K562 (cell line): ENCODE data around the gene SPRYD7. TPM values are rescaled to one million over a fixed set of nuclear protein-coding genes. Genes with fewer than 3 reads are reported as not detected.

Experiments used
- ATAC-seq: fragments of 200-7000 bp; cut with Tn5 transposase; 3 replicates; pipeline ENCODE4 v1.9.1; 2020; ENCODE audit warnings: moderate library complexity
- BruUV-seq: library from RNA; stranded (reverse); fragments of 400-500 nt; replicated peaks from 2 replicates; lab custom pipeline; 2021; lab: Mats Ljungman, UMichigan
- CTCF ChIA-PET: fragments of 300-600 bp; formaldehyde crosslinking; extraction: SDS; loops from one replicate; lab custom pipeline; 2021; ENCODE audit warnings: low intra/inter-chr PET ratio; lab: Yijun Ruan, JAX
- POLR2A ChIA-PET: fragments of 300-600, 350-650 bp; sonication (Branson Sonifier 250); formaldehyde crosslinking; extraction: SDS; loops from one replicate; lab custom pipeline; 2021; ENCODE audit warnings: antibody characterized with exemption, inconsistent platforms; lab: Yijun Ruan, JAX
- DNase-seq, 4 experiments: peaks; one replicate each; pipeline versions ENCODE4 v3.0.0 to v3.0.0-alpha.2; 2011 to 2018; ENCODE audit warnings: low spot score in 3 of 4, mixed read lengths in 3 of 4; ENCODE audit errors: extremely low read depth in 1 of 4
- FAIRE-seq: peaks from 2 replicates; lab custom pipeline; 2011; peaks lifted over from hg19 to GRCh38; lab: Jason Lieb, UNC
- H2AFZ ChIP-seq: 2 replicates; pipeline ENCODE4 v1.6.0; 2011; ENCODE audit warnings: low read depth, low read length, control low read depth, inconsistent platforms
- H3K27ac ChIP-seq: fragments of 200-600 bp; 3 replicates; pipeline ENCODE4 v1.8.0; 2011; ENCODE audit warnings: low read depth, mild to moderate bottlenecking, control low read depth, inconsistent platforms, low read length, moderate library complexity, mixed read lengths; ENCODE audit errors: extremely low read depth
- H3K27me3 ChIP-seq, 2 experiments: fragments of 300-600 bp in 1 of 2; 2 replicates in 1 of 2; 3 replicates in 1 of 2; pipeline versions ENCODE4 v1.6.0 to v1.8.0; 2011; ENCODE audit warnings: inconsistent platforms in 2 of 2, low read length in 2 of 2, mild to moderate bottlenecking in 1 of 2, mixed read lengths in 1 of 2, moderate library complexity in 1 of 2; ENCODE audit not compliant: control insufficient read depth in 2 of 2, insufficient read depth in 2 of 2
- H3K36me3 ChIP-seq: fragments of 300-600 bp; 3 replicates; pipeline ENCODE4 v1.8.0; 2011; ENCODE audit warnings: mild to moderate bottlenecking, low read length, inconsistent platforms; ENCODE audit not compliant: control insufficient read depth, insufficient read depth
- H3K4me1 ChIP-seq, 2 experiments: fragments of 200-600 bp in 1 of 2; replicated peaks in 1 of 2; 2 replicates in 1 of 2; 3 replicates in 1 of 2; pipeline versions ENCODE4 v1.5.1 to v1.8.0; 2011; ENCODE audit warnings: inconsistent platforms in 2 of 2, low read length in 2 of 2, mild to moderate bottlenecking in 1 of 2, mixed read lengths in 1 of 2, moderate library complexity in 1 of 2; ENCODE audit not compliant: control insufficient read depth in 2 of 2, insufficient read depth in 2 of 2
- H3K4me2 ChIP-seq: 2 replicates; pipeline ENCODE4 v1.6.1; 2011; ENCODE audit warnings: low read length, control low read depth, inconsistent platforms, mixed read lengths; ENCODE audit not compliant: insufficient read depth
- H3K4me3 ChIP-seq: fragments of 200-600 bp; sonication (generic), shearing (Covaris generic); 2 replicates; pipeline ENCODE4 v1.5.1; 2016; ENCODE audit warnings: control low read depth, inconsistent platforms
- H3K79me2 ChIP-seq: fragments of 200-600 bp; 3 replicates; pipeline ENCODE4 v1.8.0; 2011; ENCODE audit warnings: low read length, inconsistent platforms; ENCODE audit not compliant: control insufficient read depth, insufficient read depth
- H3K9ac ChIP-seq, 2 experiments: 2 replicates each; pipeline versions ENCODE4 v1.6.0 to v1.6.1; 2011; ENCODE audit warnings: low read depth in 2 of 2, low read length in 2 of 2, control low read depth in 1 of 2, inconsistent platforms in 1 of 2, mild to moderate bottlenecking in 1 of 2, mixed read lengths in 1 of 2; ENCODE audit not compliant: insufficient read depth in 1 of 2
- H3K9me1 ChIP-seq: one replicate; pipeline ENCODE4 v1.6.0; 2011; ENCODE audit warnings: inconsistent platforms, mild to moderate bottlenecking, low read length, moderate library complexity; ENCODE audit not compliant: control insufficient read depth, insufficient read depth
- H3K9me3 ChIP-seq: replicated peaks from 2 replicates; pipeline ENCODE4 v1.5.1; 2011; ENCODE audit warnings: low read depth, low read length, inconsistent platforms; ENCODE audit not compliant: control insufficient read depth, insufficient read depth
- H4K20me1 ChIP-seq: replicated peaks from 2 replicates; pipeline ENCODE4 v1.6.1; 2011; ENCODE audit warnings: low read length, inconsistent platforms, mixed read lengths; ENCODE audit not compliant: control insufficient read depth, insufficient read depth
- ARID1B ChIP-seq: fragments of 450-650 bp; IDR thresholded peaks from 2 replicates; pipeline ENCODE4 v1.6.1; 2016; ENCODE audit warnings: antibody characterized with exemption, mild to moderate bottlenecking, inconsistent platforms
- BDP1 ChIP-seq: IDR thresholded peaks from 3 replicates; pipeline ENCODE4 v1.6.1; 2011; ENCODE audit not compliant: insufficient read length, insufficient read depth
- CBX1 ChIP-seq: sonication (generic); IDR thresholded peaks from 2 replicates; pipeline ENCODE4 v1.6.1; 2016; ENCODE audit warnings: antibody characterized with exemption, low read depth, mild to moderate bottlenecking
- IRF2 ChIP-seq: sonication (generic); formaldehyde crosslinking; IDR thresholded peaks from 2 replicates; pipeline ENCODE4 v1.8.1; 2022; ENCODE audit warnings: mild to moderate bottlenecking, missing genetic modification reagents
- JUN ChIP-seq, 2 experiments: sonication (generic) in 1 of 2; formaldehyde crosslinking in 1 of 2; IDR thresholded peaks; 2 replicates each; pipeline versions ENCODE4 v1.6.1 to v1.8.0; 2012 to 2022; ENCODE audit warnings: borderline replicate concordance in 2 of 2, mild to moderate bottlenecking in 2 of 2, improper control_type of control experiment in 1 of 2, low read depth in 1 of 2, low read length in 1 of 2, missing genetic modification reagents in 1 of 2
- JUNB ChIP-seq: fragments of 450-650 bp; formaldehyde crosslinking; conservative IDR thresholded peaks from 2 replicates; pipeline ENCODE4 v1.4.0; 2020; ENCODE audit warnings: mild to moderate bottlenecking
- KAT2B ChIP-seq: IDR thresholded peaks from one replicate; pipeline ENCODE4 v1.6.1; 2012; ENCODE audit warnings: low read depth, mild to moderate bottlenecking, control low read depth, inconsistent platforms, low read length, moderate library complexity
- MAFK ChIP-seq: IDR thresholded peaks from 2 replicates; pipeline ENCODE4 v1.6.1; 2011; ENCODE audit warnings: low read length, improper control_type of control experiment
- POLR2AphosphoS2 ChIP-seq: IDR thresholded peaks from 2 replicates; pipeline ENCODE4 v1.6.1; 2012; ENCODE audit warnings: low read length, improper control_type of control experiment
- RAD21 ChIP-seq, 2 experiments: fragments of 250-450 bp in 1 of 2; fragments of 450-650 bp in 1 of 2; sonication (Bioruptor Pico) in 1 of 2; formaldehyde crosslinking in 1 of 2; IDR thresholded peaks in 1 of 2; conservative IDR thresholded peaks in 1 of 2; 2 replicates each; pipeline versions ENCODE4 v1.4.0 to v1.8.0; 2020 to 2022; ENCODE audit warnings: mild to moderate bottlenecking in 2 of 2, moderate library complexity in 1 of 2
- XRCC3 ChIP-seq: fragments of 450-650 bp; IDR thresholded peaks from 2 replicates; pipeline ENCODE4 v1.6.1; 2017; ENCODE audit warnings: mild to moderate bottlenecking, moderate library complexity
- ZFX ChIP-seq: sonication (generic); formaldehyde crosslinking; IDR thresholded peaks from 2 replicates; pipeline ENCODE4 v1.8.0; 2022; ENCODE audit warnings: mild to moderate bottlenecking, missing genetic modification reagents, moderate library complexity
- WGBS: fragments of 100-300 bp; shearing (Covaris generic); methylation state at CpG from one replicate; pipeline ENCODE4 v1.1.6; 2016; ENCODE audit warnings: low coverage, mixed read lengths; ENCODE audit not compliant: insufficient coverage; ENCODE audit errors: missing lambda C conversion rate; 5-methylcytosine and 5-hydroxymethylcytosine counted together
- in situ Hi-C: fragments of 300-500 bp; cut with MboI; formaldehyde crosslinking; loops from 4 replicates; pipeline ENCODE4 v1.15.0; 2018; ENCODE audit warnings: inconsistent platforms, mixed read lengths
- intact Hi-C: fragments of 100-400 bp; cut with micrococcal nuclease; formaldehyde crosslinking; loops from 2 replicates; pipeline ENCODE4 v1.14.2; 2022
- polyA plus RNA-seq, 8 experiments: library from polyadenylated mRNA; depleted of rRNA in 4 of 8; stranded (reverse) in 5 of 8; unstranded in 3 of 8; fragments of >200 nt; fragmentation: Nextera tagmentation in 2 of 8; fragmentation: Illumina TruSeq in 1 of 8; extraction: Ambion mirVana in 2 of 8; extraction: Trizol in 1 of 8; gene quantifications; 2 replicates each; pipeline versions ENCODE4 v1.2.1 to v1.2.3, GENCODE V29; 2011 to 2014; ENCODE audit warnings: inconsistent platforms in 1 of 8, missing spikeins in 1 of 8
- total RNA-seq, 7 experiments: library from RNA; depleted of rRNA in 6 of 7; stranded (reverse); fragments of >200 nt in 6 of 7; fragmentation: Illumina TruSeq in 2 of 7; extraction: Trizol in 2 of 7; gene quantifications; 2 replicates each; pipeline versions ENCODE4 v1.2.1 to v1.2.3, GENCODE V29; 2011 to 2021; ENCODE audit warnings: low replicate concordance in 1 of 7
- TF ChIP-seq, protein P1 (sequence below): fragments of 450-650 bp; IDR thresholded peaks from one replicate; pipeline ENCODE4 v1.6.1; 2018; ENCODE audit warnings: mild to moderate bottlenecking, moderate library complexity; ENCODE audit not compliant: partially characterized antibody

Gene SPRYD7
- total and polyA plus RNA-seq, 9 of the 15 experiments (the other 6 are each of a cell fraction or from before 2014, with no cell fraction given), result 4.3 to 11.0 (median 7.9) TPM

GRCh38 chr13:49975826-49976225 is 39.7 kb upstream of the SPRYD7 start:
- CTCF ChIA-PET, result interaction anchor here (1.4 kb wide), 1 partner anchor 936 kb away, joined by 6 read pairs; no protein-coding TSS in a partner anchor
- H3K9ac ChIP-seq, result no peak overlapping the region

More at GRCh38 chr13:49975826-49976225, 39.7 kb upstream of the SPRYD7 start:
- H2AFZ ChIP-seq, result no peak overlapping the region
- no TSS peak for BruUV-seq
- H3K27ac ChIP-seq, result no peak overlapping the region
- no peak for ATAC-seq
- no peaks in the 10 kb centered on the region for H3K9me1 ChIP-seq
- intact Hi-C loops, result loop anchor here (1.0 to 10.0 kb wide), 4 partner anchors 549 to 1094 kb away; no protein-coding TSS in a partner anchor
- H3K4me1 ChIP-seq, result no peaks in the 10 kb centered on the region; a peak in 3 of 5 replicates
- DNase-seq, result no peak
- no peak overlapping the region for H3K4me2 ChIP-seq
- H4K20me1 ChIP-seq, result no peaks in the 10 kb centered on the region
- POLR2A ChIA-PET, result no interaction called here
- no peak for FAIRE-seq
- no peaks in the 10 kb centered on the region for H3K36me3 ChIP-seq
- no peaks in the 10 kb centered on the region for H3K79me2 ChIP-seq
- TF ChIP-seq KAT2B (no peak), BDP1 (no peak), JUNB (CRISPR knock-in tag) (no peak), JUN (IDR thresholded peaks at IDR 0.05; ENCODE audit: borderline replicate concordance, low read depth, low read length) (no peak), JUN (CRISPR knock-in tag; IDR thresholded peaks at IDR 0.05; ENCODE audit: borderline replicate concordance) (no peak), RAD21 (CRISPR knock-in tag; conservative IDR thresholded peaks at IDR 0.05 in 1 of 2, IDR thresholded peaks at IDR 0.05 in 1 of 2) (no peak), XRCC3 (no peak), MAFK (no peak), ZFX (no peak), ARID1B (no peak), IRF2 (CRISPR knock-in tag) (no peak), POLR2AphosphoS2 (no peak), CBX1 (no peak)
- TF ChIP-seq, protein P1, sequence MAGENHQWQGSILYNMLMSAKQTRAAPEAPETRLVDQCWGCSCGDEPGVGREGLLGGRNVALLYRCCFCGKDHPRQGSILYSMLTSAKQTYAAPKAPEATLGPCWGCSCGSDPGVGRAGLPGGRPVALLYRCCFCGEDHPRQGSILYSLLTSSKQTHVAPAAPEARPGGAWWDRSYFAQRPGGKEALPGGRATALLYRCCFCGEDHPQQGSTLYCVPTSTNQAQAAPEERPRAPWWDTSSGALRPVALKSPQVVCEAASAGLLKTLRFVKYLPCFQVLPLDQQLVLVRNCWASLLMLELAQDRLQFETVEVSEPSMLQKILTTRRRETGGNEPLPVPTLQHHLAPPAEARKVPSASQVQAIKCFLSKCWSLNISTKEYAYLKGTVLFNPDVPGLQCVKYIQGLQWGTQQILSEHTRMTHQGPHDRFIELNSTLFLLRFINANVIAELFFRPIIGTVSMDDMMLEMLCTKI, result no peak
- TF ChIP-seq, all 486 proteins: peak for 0
- WGBS, result 25% methylated on average over 1 of the region's 1 CpG
- Histone ChIP-seq H3K27me3 (no peaks in the 10 kb centered on the region), H3K4me3 (no peak overlapping the region), H3K9me3 (no peaks in the 10 kb centered on the region)
- in situ Hi-C loops, result loop anchor here (10.0 to 25.0 kb wide), 3 partner anchors 436 to 1089 kb away; no protein-coding TSS in a partner anchor
